Breast epithelium (tissue), 4 donors: ENCODE data around the gene ZNF565. TPM values are rescaled to one million over a fixed set of nuclear protein-coding genes. Genes with fewer than 3 reads are reported as not detected.

Source experiments
- DNase-seq, 2 donors: peaks; one replicate each; pipeline ENCODE4 v3.0.0-alpha.2; 2019; ENCODE audit warnings: low spot score in 2 of 2
- H3K27ac ChIP-seq, 2 donors: fragments of 200-600 bp; sonication (generic) in 1 of 2; one replicate each; pipeline ENCODE4 v1.5.1; 2016 to 2019; ENCODE audit warnings: mild to moderate bottlenecking in 1 of 2
- H3K27me3 ChIP-seq, 2 donors: fragments of 200-600 bp; sonication (generic) in 1 of 2; one replicate each; pipeline versions ENCODE4 v1.5.1 to v1.6.0; 2017 to 2019; ENCODE audit warnings: control low read depth in 1 of 2, mild to moderate bottlenecking in 1 of 2
- H3K36me3 ChIP-seq: fragments of 200-600 bp; one replicate; pipeline ENCODE4 v1.5.1; 2019
- H3K4me1 ChIP-seq, 2 donors: fragments of 200-600 bp; sonication (generic); one replicate each; pipeline ENCODE4 v1.5.1; 2016 to 2019; ENCODE audit warnings: control low read depth in 1 of 2
- H3K4me3 ChIP-seq, 3 donors: fragments of 200-600 bp; sonication (generic); 1 replicate in 2 of 3; 2 replicates in 1 of 3; pipeline ENCODE4 v1.5.1; 2016 to 2019; ENCODE audit warnings: mild to moderate bottlenecking in 3 of 3, moderate library complexity in 2 of 3
- H3K9me3 ChIP-seq, 2 donors: fragments of 200-600 bp; sonication (generic) in 1 of 2; one replicate each; pipeline ENCODE4 v1.5.1; 2016 to 2019; ENCODE audit warnings: control low read depth in 1 of 2
- POLR2A ChIP-seq: fragments of 450-650 bp; IDR thresholded peaks from one replicate; pipeline ENCODE4 v1.6.1; 2016; ENCODE audit warnings: antibody characterized with exemption, mild to moderate bottlenecking, moderate library complexity
- POLR2AphosphoS5 ChIP-seq, 3 donors: sonication (generic); formaldehyde crosslinking; IDR thresholded peaks; one replicate each; pipeline ENCODE4 v1.6.1; 2017; ENCODE audit warnings: antibody characterized with exemption in 3 of 3
- intact Hi-C: fragments of 100-400 bp; cut with DNase I; formaldehyde crosslinking; loops from one replicate; pipeline ENCODE4 v1.15.1; 2023; ENCODE audit warnings: low total_unique reads
- total RNA-seq, 3 donors: library from RNA; depleted of rRNA; stranded (reverse); fragments of >200 nt; gene quantifications; one replicate each; pipeline ENCODE4 v1.1.0, GENCODE V29; 2016
- TF ChIP-seq, protein P1 (sequence below), 3 donors: fragments of 450-650 bp; IDR thresholded peaks; one replicate each; pipeline ENCODE4 v1.5.1; 2016 to 2017; ENCODE audit warnings: antibody characterized with exemption in 3 of 3, mild to moderate bottlenecking in 3 of 3, moderate library complexity in 3 of 3

ZNF565 gene
- total RNA-seq, 3 donors from 2014 or later, result 4.3 to 7.8 (median 7.2) TPM

DNA sequence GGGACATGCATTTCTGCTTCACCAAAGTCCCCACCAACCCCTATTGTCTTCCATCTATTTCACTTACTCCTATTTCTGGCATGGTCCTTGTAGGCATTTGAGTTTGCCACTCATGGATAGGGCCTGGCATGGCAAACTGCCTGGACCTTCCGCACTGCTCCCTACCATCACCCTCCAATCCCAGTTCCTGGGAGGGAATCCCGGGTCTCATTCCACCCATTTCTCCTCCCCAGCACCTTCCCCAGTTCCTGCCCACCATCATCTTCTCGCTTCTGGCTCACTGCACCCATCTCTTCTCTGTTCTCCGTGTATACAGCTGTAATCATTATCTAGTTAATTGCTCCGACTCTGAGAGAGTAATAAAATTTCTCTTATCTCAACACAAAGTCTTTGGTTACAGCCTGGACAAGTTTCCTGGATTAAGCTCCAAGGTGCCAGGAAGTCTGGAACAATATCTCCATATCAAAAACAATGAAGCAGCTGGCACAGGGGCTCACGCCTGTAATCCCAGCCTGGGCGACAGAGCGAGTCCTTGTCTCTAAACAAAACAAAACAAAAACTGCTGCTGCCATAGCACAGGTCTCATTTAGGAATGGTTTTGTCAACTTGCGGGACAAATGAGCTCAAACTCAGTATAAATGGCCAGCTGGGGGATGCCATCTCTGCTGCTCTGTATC lies 45.2 kb downstream of the ZNF565 start:
- Histone ChIP-seq H3K27me3 (no peaks in the 10 kb centered on the region), H3K4me3 (no peak overlapping the region), H3K9me3 (no peaks in the 10 kb centered on the region), H3K4me1 (no peaks in the 10 kb centered on the region), H3K36me3 (no peaks in the 10 kb centered on the region), H3K27ac (peak overlapping the region; percentile 32 to 42)
- TF ChIP-seq POLR2AphosphoS5 (IDR thresholded peaks at IDR 0.05), result no peak
- TF ChIP-seq, protein P1, sequence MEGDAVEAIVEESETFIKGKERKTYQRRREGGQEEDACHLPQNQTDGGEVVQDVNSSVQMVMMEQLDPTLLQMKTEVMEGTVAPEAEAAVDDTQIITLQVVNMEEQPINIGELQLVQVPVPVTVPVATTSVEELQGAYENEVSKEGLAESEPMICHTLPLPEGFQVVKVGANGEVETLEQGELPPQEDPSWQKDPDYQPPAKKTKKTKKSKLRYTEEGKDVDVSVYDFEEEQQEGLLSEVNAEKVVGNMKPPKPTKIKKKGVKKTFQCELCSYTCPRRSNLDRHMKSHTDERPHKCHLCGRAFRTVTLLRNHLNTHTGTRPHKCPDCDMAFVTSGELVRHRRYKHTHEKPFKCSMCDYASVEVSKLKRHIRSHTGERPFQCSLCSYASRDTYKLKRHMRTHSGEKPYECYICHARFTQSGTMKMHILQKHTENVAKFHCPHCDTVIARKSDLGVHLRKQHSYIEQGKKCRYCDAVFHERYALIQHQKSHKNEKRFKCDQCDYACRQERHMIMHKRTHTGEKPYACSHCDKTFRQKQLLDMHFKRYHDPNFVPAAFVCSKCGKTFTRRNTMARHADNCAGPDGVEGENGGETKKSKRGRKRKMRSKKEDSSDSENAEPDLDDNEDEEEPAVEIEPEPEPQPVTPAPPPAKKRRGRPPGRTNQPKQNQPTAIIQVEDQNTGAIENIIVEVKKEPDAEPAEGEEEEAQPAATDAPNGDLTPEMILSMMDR (IDR thresholded peaks at IDR 0.05), result no peak
- no peak for TF ChIP-seq POLR2A
- intact Hi-C loops, result no loop called here
- no peak for DNase-seq

DNA sequence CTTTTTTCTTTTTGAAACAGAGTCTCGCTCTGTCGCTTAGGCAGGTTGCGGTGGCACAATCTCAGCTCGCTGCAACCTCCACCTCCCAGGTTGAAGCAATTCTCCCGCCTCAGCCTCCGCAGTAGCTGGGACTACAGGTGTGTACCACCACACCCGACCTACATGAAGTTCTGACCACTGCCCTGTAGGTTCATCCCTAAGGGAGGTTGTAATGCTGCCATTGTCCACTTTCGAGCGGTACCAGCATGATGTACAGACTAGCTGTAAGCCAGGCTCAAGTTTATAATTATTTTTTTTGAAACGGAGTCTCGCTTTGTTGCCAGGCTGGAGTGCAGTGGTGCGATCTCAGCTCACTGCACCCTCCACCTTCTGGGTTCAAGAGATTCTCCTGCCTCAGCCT lies 50.7 kb downstream of the ZNF565 start:
- TF ChIP-seq POLR2AphosphoS5 (IDR thresholded peaks at IDR 0.05), result no peak
- no peak for TF ChIP-seq POLR2A
- TF ChIP-seq, protein P1 (IDR thresholded peaks at IDR 0.05), result no peak
- Histone ChIP-seq H3K36me3 (no peaks in the 10 kb centered on the region), H3K9me3 (no peaks in the 10 kb centered on the region), H3K4me1 (no peaks in the 10 kb centered on the region), H3K27me3 (no peaks in the 10 kb centered on the region), H3K27ac (no peak overlapping the region), H3K4me3 (no peak overlapping the region)
- intact Hi-C loops, result no loop called here
- DNase-seq, result no peak

DNA sequence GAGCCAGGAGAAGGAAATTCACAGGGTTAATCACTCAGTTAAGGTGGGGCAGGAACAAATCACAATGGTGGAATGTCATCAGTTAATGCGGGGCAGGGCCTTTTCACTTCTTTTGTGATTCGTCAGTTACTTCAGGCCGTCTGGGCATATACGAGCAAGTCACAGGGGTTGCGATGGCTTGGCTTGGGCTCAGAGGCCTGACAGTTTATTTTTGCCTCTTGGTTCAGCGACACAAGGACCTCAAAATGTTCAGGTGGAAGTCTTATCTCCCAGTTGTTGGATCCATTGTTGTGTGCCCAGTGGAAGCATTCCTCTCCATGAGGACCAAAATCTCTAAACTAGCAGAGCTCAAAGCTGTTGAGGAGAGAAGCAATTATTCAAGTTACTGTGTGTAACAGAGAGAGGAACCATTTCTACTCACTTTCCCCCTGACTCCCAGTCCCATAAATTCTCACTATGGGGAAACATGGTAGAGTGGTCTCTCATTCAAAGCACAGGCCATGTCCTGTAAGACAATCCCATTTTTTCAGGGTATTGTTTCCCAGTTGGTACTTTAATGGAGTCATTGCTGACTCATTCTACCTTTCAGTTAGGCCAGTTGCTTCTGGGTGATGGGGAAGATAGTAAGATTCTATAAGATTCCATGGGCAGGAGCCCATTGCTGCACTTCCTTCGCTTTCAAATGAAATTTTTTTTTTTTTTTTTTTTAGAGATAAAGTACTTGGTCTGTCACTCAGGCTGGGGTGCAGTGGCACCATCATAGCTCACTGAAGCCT lies 53.5 kb downstream of the ZNF565 start:
- no peak for TF ChIP-seq POLR2A
- TF ChIP-seq, protein P1 (IDR thresholded peaks at IDR 0.05), result no peak
- no peak for TF ChIP-seq POLR2AphosphoS5 (IDR thresholded peaks at IDR 0.05)
- intact Hi-C loops, result no loop called here
- no peaks in the 10 kb centered on the region for H3K27me3 ChIP-seq
- H3K9me3 ChIP-seq, result no peaks in the 10 kb centered on the region
- no peaks in the 10 kb centered on the region for H3K36me3 ChIP-seq
- no peak for DNase-seq
- no peak overlapping the region for H3K4me3 ChIP-seq
- no peaks in the 10 kb centered on the region for H3K4me1 ChIP-seq
- H3K27ac ChIP-seq, result no peak overlapping the region

DNA sequence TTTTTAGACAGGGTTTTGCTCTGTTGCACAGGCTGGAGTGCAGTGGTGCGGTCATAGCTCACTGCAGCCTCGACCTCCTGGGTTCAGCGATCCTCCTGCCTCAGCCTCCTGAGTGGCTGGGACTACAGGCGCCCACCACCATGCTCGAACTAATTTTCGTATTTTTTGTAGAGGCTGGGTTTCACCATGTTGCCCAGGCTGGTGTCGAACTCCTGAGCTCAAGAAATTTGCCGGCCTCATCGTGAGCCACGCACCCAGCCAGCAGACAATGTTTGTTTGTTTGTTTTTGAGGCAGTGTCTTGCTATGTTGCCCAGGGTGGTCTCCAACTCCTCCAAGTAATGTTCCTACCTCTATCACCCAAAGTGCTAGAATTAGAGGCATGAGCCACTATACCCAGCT lies 61.3 kb downstream of the ZNF565 start:
- intact Hi-C loops, result no loop called here
- H3K27me3 ChIP-seq, result no peaks in the 10 kb centered on the region
- DNase-seq, result no peak
- H3K4me3 ChIP-seq, result peak overlapping the region; percentile 59 to 69 (median 64)
- no peaks in the 10 kb centered on the region for H3K36me3 ChIP-seq
- H3K9me3 ChIP-seq, result no peaks in the 10 kb centered on the region
- H3K4me1 ChIP-seq, result peaks cover 0 to 3% of the 10 kb centered on the region in 2 donors
- TF ChIP-seq POLR2A (no peak), POLR2AphosphoS5 (IDR thresholded peaks at IDR 0.05) (no peak)
- TF ChIP-seq, protein P1 (IDR thresholded peaks at IDR 0.05), result no peak
- peak overlapping the region; percentile 96 for H3K27ac ChIP-seq
